NCI-H1694 treated with DMSO at 0.1 percent for 48 hours (cell line): ENCODE measurements around the gene HS6ST3.
"Not testable (repeated sequence)": the region's sequence is repeated elsewhere in the genome, so short reads cannot be mapped to it uniquely, and the experiment has no call there.

Experiments
- DNase-seq: peaks from one replicate; lab custom pipeline; 2025; lab: John Stamatoyannopoulos, UW

HS6ST3 gene

DNA sequence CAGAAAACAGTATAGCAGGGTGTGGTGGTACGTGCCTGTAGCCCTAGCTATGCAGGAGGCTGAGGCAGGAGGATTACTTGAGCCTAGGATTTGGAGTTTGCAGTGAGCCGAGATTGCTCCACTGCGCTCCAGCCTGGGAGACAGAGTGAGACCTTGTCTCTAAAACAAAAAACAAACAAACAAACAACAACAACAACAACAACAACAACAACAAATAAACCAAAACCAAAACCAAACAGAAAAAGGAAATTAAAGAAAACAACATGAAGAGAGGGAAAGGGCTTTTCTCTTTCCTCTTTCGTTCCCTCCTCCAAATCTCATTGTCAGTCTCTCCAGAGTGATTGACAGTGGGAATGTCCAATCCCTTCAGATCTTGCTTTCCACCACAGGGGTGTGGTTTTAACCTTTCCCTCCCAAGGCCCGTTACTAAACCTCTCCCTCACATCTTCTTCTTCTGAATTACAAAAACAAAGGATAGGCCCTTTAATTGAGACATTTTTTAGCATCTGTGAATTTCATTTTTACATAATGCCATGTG is 341.2 kb downstream of the HS6ST3 start:
- DNase-seq = no peak

DNA sequence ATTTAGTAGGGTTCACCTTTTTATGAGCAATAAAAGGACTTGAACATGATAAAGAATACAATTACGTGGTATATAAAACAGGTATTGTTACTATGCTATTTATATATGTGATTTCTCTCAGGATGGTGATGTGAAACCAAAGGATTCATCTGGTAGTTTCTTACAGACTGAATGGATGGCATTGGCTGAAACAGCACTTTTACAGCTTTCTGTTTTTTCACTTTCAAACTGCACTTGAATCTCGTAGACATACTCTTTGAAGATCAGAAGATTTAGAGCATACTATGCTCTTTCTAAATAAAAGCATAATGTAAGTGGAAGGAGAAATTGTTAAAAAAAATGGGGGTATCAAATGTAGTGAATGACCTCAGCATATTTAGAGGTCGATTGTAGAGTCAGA is 354.8 kb downstream of the HS6ST3 start:
- DNase-seq = no peak

DNA sequence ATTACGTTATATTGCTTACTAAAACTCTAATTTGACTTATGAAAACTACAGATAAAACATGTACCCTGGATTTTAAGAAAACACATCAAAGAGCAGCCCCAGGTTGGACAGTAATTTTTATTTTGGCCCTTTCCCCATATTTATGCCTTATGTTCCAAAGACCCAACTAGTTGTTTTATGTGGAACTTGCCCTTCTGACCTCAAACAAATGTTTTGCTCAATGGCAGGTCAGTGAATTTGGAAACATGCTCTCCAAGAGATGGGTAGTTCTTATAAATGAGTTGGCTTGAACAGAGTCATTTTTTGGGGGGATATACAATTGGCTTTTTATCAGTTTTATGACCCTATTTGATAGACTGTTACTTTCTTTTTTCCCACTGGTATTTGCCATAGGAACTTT is 360.0 kb downstream of the HS6ST3 start:
- no peak for DNase-seq

GRCh38 chr13:96450326-96451020 is 360.6 kb downstream of the HS6ST3 start:
- DNase-seq = no peak

DNA sequence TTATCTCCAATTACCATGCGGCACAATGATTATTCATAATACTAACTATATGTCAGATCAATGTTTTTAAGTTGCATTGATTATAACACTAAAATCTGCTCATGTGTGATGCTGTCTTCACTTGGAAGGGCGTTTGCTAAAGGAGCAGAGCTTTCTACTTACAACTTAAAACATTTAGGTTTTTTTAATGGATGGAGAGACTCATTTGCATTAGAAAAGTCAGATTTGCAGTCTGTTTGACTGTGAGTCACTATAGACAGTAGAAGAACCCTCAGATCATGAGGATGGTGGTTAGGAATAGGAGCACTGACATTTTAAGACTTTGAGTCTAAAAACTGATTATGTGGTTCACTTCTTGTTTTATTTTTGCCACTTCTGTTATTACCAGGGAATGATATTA is 364.6 kb downstream of the HS6ST3 start:
- no peak for DNase-seq

DNA sequence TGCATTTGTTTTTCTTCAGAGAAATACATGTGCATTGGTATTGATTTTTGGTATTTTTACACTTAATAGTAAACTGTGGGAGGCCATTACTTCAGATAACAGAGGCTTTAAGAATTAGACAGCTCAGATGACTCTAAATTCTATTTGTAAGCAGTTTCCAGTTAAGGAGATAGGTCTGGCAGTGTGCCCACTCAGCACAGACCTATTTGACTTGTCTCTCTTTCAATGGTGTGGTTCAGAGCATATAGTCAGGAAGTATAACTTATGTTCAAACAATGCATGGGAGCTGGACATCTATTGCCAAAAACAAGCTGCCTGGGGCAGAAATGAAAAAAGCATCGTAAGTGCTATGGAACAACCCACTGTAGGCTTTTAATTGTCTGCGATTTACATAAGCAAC is 370.7 kb downstream of the HS6ST3 start:
- DNase-seq = no peak

GRCh38 chr13:96473526-96474180 is 383.7 kb downstream of the HS6ST3 start:
- no peak for DNase-seq

DNA sequence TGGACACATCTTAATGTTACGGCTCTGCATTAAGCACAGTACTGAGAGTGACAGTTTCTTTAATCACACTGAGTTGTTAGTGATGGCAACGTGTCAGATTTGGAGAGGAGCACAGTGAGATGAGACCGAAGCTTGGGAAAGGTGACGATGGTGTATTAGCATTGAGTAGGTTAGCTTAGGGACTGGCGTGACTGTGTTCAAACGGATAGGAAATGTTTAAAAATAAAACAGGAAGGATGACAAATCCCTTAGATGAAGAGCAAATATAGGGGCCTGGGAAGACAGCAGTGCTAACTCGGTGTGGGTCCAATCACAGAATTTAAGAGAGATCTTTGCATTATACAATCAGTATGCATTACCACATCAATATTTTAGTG is 384.3 kb downstream of the HS6ST3 start:
- no peak for DNase-seq

DNA sequence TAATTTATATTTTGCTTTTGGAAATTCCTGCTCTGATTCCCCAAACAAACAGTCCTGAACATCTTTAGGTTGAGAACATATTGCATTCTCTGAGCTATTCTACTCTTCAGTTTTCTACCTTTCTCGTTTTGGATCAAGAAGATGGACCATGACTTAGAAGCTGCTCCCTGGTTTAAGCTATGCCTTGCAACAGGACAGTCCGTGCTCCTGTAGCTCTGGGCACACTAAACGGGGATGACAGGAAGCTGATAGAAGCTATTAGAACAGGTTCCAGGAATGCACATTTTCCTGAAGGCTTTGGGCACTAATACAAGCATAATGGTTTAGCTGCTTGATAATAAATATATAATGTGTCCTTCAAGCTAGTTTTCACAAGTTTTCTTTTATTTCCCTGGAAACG is 385.2 kb downstream of the HS6ST3 start:
- no peak for DNase-seq

- no peak for DNase-seq
These were observed 391.6 kb downstream of the HS6ST3 start for GRCh38 chr13:96481482-96481881.

- no peak for DNase-seq
These were observed 400.6 kb downstream of the HS6ST3 start for GRCh38 chr13:96490496-96490989.

DNA sequence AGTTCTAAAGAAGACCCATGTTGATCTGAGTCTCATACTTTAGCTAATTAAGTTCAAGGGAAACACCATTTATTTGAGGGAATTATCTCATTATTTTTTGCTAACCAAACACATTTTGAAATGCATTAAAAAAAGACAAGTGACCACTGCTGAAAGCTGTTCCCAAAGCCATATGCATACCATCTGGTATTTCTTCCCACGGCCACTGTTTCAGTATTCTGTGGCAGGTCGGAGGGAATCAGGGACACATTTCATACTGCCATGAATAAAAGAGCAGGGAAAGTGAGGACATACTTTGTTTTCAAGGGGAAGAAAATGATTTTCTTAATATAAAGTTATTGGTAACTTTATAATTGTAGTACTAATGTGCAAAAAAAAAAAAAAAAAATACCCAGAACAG is 401.2 kb downstream of the HS6ST3 start:
- no peak for DNase-seq

GRCh38 chr13:96492766-96493165 is 402.9 kb downstream of the HS6ST3 start:
- peak; percentile 83 for DNase-seq

- DNase-seq = no peak
These were observed 409.7 kb downstream of the HS6ST3 start for GRCh38 chr13:96499656-96500055.

GRCh38 chr13:96500953-96501352 is 411.0 kb downstream of the HS6ST3 start:
- no peak for DNase-seq

DNA sequence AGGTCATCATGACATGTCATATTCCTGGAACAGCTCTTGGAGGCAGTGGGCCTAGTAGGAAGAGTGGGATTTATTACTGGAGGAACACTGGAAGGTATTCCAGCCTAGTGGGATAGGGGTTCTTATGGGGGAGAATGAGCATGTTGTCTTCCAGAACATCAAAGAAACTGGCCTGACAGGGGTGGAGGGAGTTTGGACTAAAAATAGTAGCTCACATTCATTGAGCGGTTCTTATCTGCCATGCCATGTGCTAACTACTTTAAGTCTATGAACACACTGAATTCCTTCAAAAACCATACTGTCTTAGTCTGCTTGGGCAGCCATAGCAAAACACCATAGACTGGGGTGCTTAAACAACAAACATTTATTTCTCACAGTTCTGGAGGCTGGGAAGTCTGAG is 413.6 kb downstream of the HS6ST3 start:
- DNase-seq = no peak

GRCh38 chr13:96511587-96511986 is 421.7 kb downstream of the HS6ST3 start:
- no peak for DNase-seq

- no peak for DNase-seq
These were observed 429.5 kb downstream of the HS6ST3 start for GRCh38 chr13:96519380-96519779.

DNA sequence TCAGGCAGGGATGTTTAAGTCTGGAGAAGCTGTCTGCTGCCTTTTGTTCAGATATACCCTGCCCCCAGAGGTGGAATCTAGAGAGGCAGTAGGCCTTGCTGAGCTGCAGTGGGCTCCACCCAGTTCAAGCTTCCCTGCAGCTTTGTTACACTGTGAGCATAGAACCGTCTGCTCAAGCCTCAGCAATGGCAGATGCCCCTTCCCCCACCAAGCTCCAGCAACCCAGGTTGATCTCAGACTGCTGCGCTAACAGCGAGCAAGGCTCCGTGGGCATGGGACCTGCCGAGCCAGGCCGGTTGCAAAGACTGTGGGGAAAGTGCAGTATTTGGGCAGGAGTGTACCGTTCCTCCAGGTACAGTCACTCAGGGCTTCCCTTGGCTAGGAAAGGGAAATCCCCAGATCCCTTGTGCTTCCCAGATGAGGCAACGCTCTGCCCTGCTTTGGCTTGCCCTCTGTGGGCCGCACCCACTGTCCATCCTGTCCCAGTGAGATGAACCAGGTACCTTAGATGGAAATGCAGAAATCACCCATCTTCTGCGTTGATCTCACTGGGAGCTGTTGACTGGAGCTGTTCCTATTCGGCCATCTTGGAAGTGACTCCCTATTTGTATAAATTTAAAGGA is 434.6 kb downstream of the HS6ST3 start:
- not testable (repeated sequence) for DNase-seq

- no peak for DNase-seq
These were observed 435.8 kb downstream of the HS6ST3 start for GRCh38 chr13:96525715-96526114.

GRCh38 chr13:96527497-96527896 is 437.6 kb downstream of the HS6ST3 start:
- no peak for DNase-seq

GRCh38 chr13:96532804-96533203 is 442.9 kb downstream of the HS6ST3 start:
- DNase-seq = no peak

DNA sequence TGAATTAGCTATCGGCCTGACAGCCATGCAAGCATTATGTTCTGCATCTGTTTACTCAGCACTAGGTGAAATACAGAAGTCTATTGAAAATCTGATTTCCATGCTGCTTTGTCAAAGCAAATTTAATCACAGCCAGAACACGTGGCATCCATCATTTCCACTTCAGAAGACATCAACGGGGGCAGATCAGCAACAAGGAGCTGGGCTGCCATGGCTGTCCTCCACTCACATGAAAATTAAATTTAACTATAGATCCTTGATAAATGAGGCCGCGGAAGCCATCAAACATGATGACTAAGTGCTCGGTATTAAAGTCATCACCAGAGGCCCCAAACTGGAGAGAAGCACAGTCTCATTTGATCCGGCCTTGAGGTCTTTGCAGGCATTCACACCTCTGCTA is 443.5 kb downstream of the HS6ST3 start:
- DNase-seq = no peak
